Brain microvascular endothelial cell (primary cell): ENCODE data around the gene SAP30BP.

Experiments used
- DNase-seq: peaks from one replicate; pipeline ENCODE4 v3.0.0-alpha.2; 2020
- H3K27ac ChIP-seq: fragments of 250-450 bp; sonication (Bioruptor Pico); 2 replicates; pipeline ENCODE4 v1.5.1; 2020; ENCODE audit warnings: mild to moderate bottlenecking, moderate library complexity
- H3K27me3 ChIP-seq: fragments of 250-450 bp; sonication (Bioruptor Pico); replicated peaks from 2 replicates; pipeline ENCODE4 v1.5.1; 2020; ENCODE audit warnings: mild to moderate bottlenecking
- H3K36me3 ChIP-seq: fragments of 250-450 bp; sonication (Bioruptor Pico); replicated peaks from 2 replicates; pipeline ENCODE4 v1.5.1; 2020; ENCODE audit warnings: mild to moderate bottlenecking
- H3K4me3 ChIP-seq: 2 replicates; pipeline ENCODE4 v1.5.1; 2011; ENCODE audit warnings: low read depth, mild to moderate bottlenecking, control low read depth, low read length, moderate library complexity
- in situ Hi-C: cut with HindIII; loops from 2 replicates; pipeline ENCODE4 v1.10.0; 2017; ENCODE audit warnings: low sequenced_read_pairs, low pct_ligation_motif_present
- TF ChIP-seq, protein P1 (sequence below): IDR thresholded peaks from 2 replicates; pipeline ENCODE4 v1.5.1; 2011; ENCODE audit warnings: low read depth, mild to moderate bottlenecking, moderate library complexity, low read length, control low read depth, inconsistent platforms; ENCODE audit errors: missing control alignments

The SAP30BP gene

DNA sequence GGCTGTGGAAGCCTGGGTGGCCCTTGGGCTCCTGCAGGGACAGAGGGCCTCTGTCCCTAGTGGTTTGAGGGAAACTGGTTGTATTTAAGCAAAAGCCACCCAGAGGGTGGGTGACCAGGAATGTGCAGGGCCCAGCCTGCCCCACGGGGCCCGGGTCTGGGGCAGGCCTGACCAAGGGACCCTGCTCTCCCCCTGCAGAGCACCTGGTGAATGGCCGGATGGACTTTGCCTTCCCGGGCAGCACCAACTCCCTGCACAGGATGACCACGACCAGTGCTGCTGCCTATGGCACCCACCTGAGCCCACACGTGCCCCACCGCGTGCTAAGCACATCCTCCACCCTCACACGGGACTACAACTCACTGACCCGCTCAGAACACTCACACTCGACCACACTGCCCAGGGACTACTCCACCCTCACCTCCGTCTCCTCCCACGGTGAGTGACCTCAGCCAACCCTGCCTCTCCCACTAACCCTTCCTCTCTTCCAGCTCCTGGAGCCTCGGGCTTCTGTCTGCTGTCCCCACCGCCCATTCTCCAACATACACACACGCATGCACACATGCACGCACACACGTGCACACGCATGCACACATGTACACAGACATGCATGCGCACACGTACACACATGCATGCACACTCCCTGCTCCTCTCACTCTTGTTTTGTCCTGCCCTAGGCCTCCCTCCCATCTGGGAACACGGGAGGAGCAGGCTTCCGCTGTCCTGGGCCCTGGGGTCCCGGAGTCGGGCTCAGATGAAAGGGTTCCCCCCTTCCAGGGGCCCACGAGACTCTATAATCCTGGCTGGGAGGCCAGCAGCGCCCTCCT lies 87.5 kb downstream of the SAP30BP start:
- no peaks in the 10 kb centered on the region for H3K36me3 ChIP-seq
- TF ChIP-seq, protein P1, sequence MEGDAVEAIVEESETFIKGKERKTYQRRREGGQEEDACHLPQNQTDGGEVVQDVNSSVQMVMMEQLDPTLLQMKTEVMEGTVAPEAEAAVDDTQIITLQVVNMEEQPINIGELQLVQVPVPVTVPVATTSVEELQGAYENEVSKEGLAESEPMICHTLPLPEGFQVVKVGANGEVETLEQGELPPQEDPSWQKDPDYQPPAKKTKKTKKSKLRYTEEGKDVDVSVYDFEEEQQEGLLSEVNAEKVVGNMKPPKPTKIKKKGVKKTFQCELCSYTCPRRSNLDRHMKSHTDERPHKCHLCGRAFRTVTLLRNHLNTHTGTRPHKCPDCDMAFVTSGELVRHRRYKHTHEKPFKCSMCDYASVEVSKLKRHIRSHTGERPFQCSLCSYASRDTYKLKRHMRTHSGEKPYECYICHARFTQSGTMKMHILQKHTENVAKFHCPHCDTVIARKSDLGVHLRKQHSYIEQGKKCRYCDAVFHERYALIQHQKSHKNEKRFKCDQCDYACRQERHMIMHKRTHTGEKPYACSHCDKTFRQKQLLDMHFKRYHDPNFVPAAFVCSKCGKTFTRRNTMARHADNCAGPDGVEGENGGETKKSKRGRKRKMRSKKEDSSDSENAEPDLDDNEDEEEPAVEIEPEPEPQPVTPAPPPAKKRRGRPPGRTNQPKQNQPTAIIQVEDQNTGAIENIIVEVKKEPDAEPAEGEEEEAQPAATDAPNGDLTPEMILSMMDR, result no peak
- H3K27me3 ChIP-seq, result no peaks in the 10 kb centered on the region
- in situ Hi-C loops, result no loop called here
- H3K4me3 ChIP-seq, result no peak overlapping the region
- no peak for DNase-seq
- no peak overlapping the region for H3K27ac ChIP-seq

DNA sequence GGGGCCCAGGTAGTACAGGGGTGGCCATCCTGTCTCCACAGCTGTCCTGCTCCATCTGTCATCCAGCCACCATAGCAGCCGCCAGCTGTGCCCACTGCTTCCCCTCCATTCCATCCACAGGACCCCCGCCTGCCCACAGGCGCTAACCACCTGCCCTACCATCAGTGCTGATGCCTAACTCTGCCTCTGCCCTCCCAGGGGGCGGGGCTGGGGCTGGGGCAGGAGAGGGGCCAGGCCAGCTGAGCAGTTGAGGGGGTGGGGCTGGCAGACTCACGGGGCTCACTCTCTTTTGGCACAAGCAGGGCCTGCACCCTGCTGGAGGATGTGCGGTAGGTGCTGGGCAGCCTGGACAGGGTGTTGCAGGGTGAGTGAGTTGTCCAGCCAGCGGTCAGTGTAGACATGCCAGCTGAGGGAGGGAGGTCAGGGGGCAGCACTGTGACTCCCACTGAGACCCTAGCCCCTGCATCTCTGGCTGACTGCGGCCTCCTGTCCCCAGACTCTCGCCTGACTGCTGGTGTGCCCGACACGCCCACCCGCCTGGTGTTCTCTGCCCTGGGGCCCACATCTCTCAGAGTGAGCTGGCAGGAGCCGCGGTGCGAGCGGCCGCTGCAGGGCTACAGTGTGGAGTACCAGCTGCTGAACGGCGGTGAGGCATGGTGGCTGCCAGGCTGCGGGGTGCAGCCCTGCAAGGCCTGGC lies 88.2 kb downstream of the SAP30BP start:
- Histone ChIP-seq H3K27me3 (no peaks in the 10 kb centered on the region), H3K4me3 (no peak overlapping the region), H3K27ac (no peak overlapping the region), H3K36me3 (no peaks in the 10 kb centered on the region)
- TF ChIP-seq, protein P1, result no peak
- no peak for DNase-seq
- in situ Hi-C loops, result no loop called here

DNA sequence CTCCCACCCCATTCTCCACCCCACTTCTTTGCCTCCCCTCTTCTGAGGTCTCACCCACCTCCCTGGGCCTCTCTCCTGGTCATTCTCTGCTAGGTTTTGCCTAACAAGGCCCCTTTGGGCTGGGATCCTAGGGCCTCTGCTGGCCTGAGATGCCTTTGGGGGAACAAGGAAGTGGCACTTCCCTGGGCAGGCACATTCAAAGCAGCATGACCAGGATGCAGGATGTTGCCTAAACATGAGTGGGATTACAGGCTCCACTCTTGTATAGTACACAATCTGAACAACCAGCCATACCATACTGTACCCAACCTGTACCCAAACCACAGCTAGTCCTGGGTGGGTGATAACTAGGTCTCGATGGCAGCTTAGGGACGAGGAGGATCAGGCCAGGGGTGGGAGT lies 88.9 kb downstream of the SAP30BP start:
- H3K36me3 ChIP-seq, result no peaks in the 10 kb centered on the region
- in situ Hi-C loops, result no loop called here
- no peak for DNase-seq
- H3K27ac ChIP-seq, result no peak overlapping the region
- no peaks in the 10 kb centered on the region for H3K27me3 ChIP-seq
- no peak overlapping the region for H3K4me3 ChIP-seq
- TF ChIP-seq, protein P1, result no peak

DNA sequence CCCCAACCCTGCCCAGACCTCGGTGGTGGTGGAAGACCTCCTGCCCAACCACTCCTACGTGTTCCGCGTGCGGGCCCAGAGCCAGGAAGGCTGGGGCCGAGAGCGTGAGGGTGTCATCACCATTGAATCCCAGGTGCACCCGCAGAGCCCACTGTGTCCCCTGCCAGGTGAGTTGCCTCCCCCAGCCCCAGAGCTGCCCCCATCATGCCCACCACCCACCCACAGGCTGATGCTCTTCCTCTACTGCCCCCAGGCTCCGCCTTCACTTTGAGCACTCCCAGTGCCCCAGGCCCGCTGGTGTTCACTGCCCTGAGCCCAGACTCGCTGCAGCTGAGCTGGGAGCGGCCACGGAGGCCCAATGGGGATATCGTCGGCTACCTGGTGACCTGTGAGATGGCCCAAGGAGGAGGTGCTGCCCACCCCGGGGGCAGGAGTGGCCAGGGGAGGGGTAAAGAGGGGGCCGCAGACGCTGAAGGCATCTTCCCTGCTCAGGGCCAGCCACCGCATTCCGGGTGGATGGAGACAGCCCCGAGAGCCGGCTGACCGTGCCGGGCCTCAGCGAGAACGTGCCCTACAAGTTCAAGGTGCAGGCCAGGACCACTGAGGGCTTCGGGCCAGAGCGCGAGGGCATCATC lies 89.4 kb downstream of the SAP30BP start:
- DNase-seq, result no peak
- no peak overlapping the region for H3K27ac ChIP-seq
- no peaks in the 10 kb centered on the region for H3K36me3 ChIP-seq
- H3K4me3 ChIP-seq, result no peak overlapping the region
- TF ChIP-seq, protein P1, result no peak
- H3K27me3 ChIP-seq, result no peaks in the 10 kb centered on the region
- in situ Hi-C loops, result no loop called here

DNA sequence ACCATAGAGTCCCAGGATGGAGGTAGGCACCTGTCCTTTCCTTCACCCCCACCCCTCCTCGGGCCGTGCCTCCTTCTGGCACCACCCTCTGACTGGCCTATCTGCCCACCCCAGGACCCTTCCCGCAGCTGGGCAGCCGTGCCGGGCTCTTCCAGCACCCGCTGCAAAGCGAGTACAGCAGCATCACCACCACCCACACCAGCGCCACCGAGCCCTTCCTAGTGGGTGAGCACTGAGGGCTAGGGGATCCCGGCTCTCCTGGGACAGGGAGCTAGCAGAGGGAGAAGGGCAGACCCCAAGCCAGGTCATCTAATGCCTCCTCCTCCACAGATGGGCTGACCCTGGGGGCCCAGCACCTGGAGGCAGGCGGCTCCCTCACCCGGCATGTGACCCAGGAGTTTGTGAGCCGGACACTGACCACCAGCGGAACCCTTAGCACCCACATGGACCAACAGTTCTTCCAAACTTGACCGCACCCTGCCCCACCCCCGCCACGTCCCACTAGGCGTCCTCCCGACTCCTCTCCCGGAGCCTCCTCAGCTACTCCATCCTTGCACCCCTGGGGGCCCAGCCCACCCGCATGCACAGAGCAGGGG lies 90.0 kb downstream of the SAP30BP start:
- Histone ChIP-seq H3K4me3 (no peak overlapping the region), H3K27me3 (no peaks in the 10 kb centered on the region), H3K36me3 (no peaks in the 10 kb centered on the region), H3K27ac (no peak overlapping the region)
- TF ChIP-seq, protein P1, result no peak
- in situ Hi-C loops, result no loop called here
- DNase-seq, result no peak
